SH-SY5Y (cell line): ENCODE measurements around the gene FRY.

Experiments used
- GATA2 ChIP-seq: IDR thresholded peaks from 2 replicates; pipeline ENCODE4 v1.6.1; 2011; ENCODE audit warnings: mild to moderate bottlenecking, low read depth, low read length
- GATA3 ChIP-seq: IDR thresholded peaks from 2 replicates; pipeline ENCODE4 v1.6.1; 2011; ENCODE audit warnings: low read depth, mild to moderate bottlenecking, low read length, moderate library complexity

- no peak for TF ChIP-seq GATA2
- TF ChIP-seq GATA3 = no peak
Measured at GRCh38 chr13:32320528-32320927, 289.0 kb downstream of the FRY start.
